Nephron progenitor cell (in vitro differentiated cells): ENCODE data around the gene CLDN7.
A peak's percentile ranks its signal among the peaks of the same experiment; 100 is the strongest.

ENCODE experiments used
- DNase-seq: peaks from one replicate; pipeline ENCODE4 v3.0.0; 2021
- H3K27ac Mint-ChIP-seq: 2 replicates; pipeline ENCODE4 v1.8.0; 2021; ENCODE audit warnings: mild to moderate bottlenecking, moderate library complexity, mixed read lengths
- H3K27me3 Mint-ChIP-seq: 2 replicates; pipeline ENCODE4 v1.8.0; 2021; ENCODE audit warnings: mild to moderate bottlenecking, low read depth, mixed read lengths; ENCODE audit not compliant: poor library complexity
- H3K36me3 Mint-ChIP-seq: 2 replicates; pipeline ENCODE4 v1.8.0; 2021; ENCODE audit warnings: low read depth, mixed read lengths
- H3K4me1 Mint-ChIP-seq: 2 replicates; pipeline ENCODE4 v1.8.0; 2021; ENCODE audit warnings: mixed read lengths
- H3K4me3 Mint-ChIP-seq: 2 replicates; pipeline ENCODE4 v1.8.0; 2021; ENCODE audit warnings: mild to moderate bottlenecking, moderate library complexity, mixed read lengths
- H3K9me3 Mint-ChIP-seq: 2 replicates; pipeline ENCODE4 v1.8.0; 2021; ENCODE audit warnings: mild to moderate bottlenecking, moderate library complexity, mixed read lengths
- CTCF ChIP-seq: fragments of 200-600 bp; sonication (generic); IDR thresholded peaks from 2 replicates; pipeline ENCODE4 v1.5.0; 2021; ENCODE audit warnings: antibody characterized with exemption

The CLDN7 gene

GRCh38 chr17:7259555-7259889 is 2.8 kb downstream of the CLDN7 start:
- peaks cover 41% of the 10 kb centered on the region for H3K36me3 Mint-ChIP-seq
- H3K4me1 Mint-ChIP-seq, result peaks cover 26% of the 10 kb centered on the region
- no peak overlapping the region for H3K4me3 Mint-ChIP-seq
- no peaks in the 10 kb centered on the region for H3K9me3 Mint-ChIP-seq
- no peak for TF ChIP-seq CTCF
- H3K27ac Mint-ChIP-seq, result no peak overlapping the region
- DNase-seq, result no peak
- H3K27me3 Mint-ChIP-seq, result peaks cover 58% of the 10 kb centered on the region

- Mint-ChIP-seq H3K4me3 (no peak overlapping the region), H3K4me1 (peaks cover 26% of the 10 kb centered on the region)
These were observed 3.3 kb downstream of the CLDN7 start for GRCh38 chr17:7258731-7259554.

GRCh38 chr17:7256766-7257456 is 5.4 kb downstream of the CLDN7 start:
- no peak for DNase-seq
- no peak overlapping the region for H3K27ac Mint-ChIP-seq
- peaks cover 33% of the 10 kb centered on the region for H3K27me3 Mint-ChIP-seq
- no peak for TF ChIP-seq CTCF
- H3K4me3 Mint-ChIP-seq, result no peak overlapping the region
- peaks cover 51% of the 10 kb centered on the region for H3K36me3 Mint-ChIP-seq
- no peaks in the 10 kb centered on the region for H3K9me3 Mint-ChIP-seq
- H3K4me1 Mint-ChIP-seq, result peaks cover 25% of the 10 kb centered on the region

More at GRCh38 chr17:7258731-7259554, 3.3 kb downstream of the CLDN7 start:
- Mint-ChIP-seq H3K9me3 (no peaks in the 10 kb centered on the region), H3K36me3 (peaks cover 42% of the 10 kb centered on the region), H3K27ac (no peak overlapping the region), H3K27me3 (peaks cover 53% of the 10 kb centered on the region)
- no peak for DNase-seq
- no peak for TF ChIP-seq CTCF

- H3K9me3 Mint-ChIP-seq, result no peaks in the 10 kb centered on the region
- H3K4me1 Mint-ChIP-seq, result peaks cover 39% of the 10 kb centered on the region
- no peak for DNase-seq
- peak overlapping the region; percentile 69 for H3K4me3 Mint-ChIP-seq
- peaks cover 10% of the 10 kb centered on the region for H3K27me3 Mint-ChIP-seq
- no peak for TF ChIP-seq CTCF
- H3K36me3 Mint-ChIP-seq, result peaks cover 45% of the 10 kb centered on the region
- no peak overlapping the region for H3K27ac Mint-ChIP-seq
These were observed 7.8 kb downstream of the CLDN7 start for GRCh38 chr17:7254511-7254910.

GRCh38 chr17:7253082-7253481 is 9.2 kb downstream of the CLDN7 start:
- peaks cover 2% of the 10 kb centered on the region for H3K27me3 Mint-ChIP-seq
- H3K36me3 Mint-ChIP-seq, result peaks cover 31% of the 10 kb centered on the region
- peaks cover 51% of the 10 kb centered on the region for H3K4me1 Mint-ChIP-seq
- peak overlapping the region; percentile 98 for H3K4me3 Mint-ChIP-seq
- H3K9me3 Mint-ChIP-seq, result no peaks in the 10 kb centered on the region
- TF ChIP-seq CTCF, result no peak
- no peak for DNase-seq
- H3K27ac Mint-ChIP-seq, result peak overlapping the region; percentile 100
